Liver (tissue), 9 donors: ENCODE data around the gene TMA7B. TPM values are rescaled to one million over a fixed set of nuclear protein-coding genes. Genes with fewer than 3 reads are reported as not detected.

ENCODE experiments used
- DNase-seq: peaks from one replicate; pipeline ENCODE4 v3.0.0-alpha.2; 2017; ENCODE audit warnings: low spot score
- H3K27ac ChIP-seq, 2 donors: one replicate each; pipeline ENCODE4 v1.7.0; 2013; ENCODE audit warnings: inconsistent platforms in 2 of 2, low read length in 2 of 2, control low read depth in 1 of 2, low read depth in 1 of 2, mild to moderate bottlenecking in 1 of 2
- H3K27me3 ChIP-seq, 4 donors: one replicate each; pipeline versions ENCODE4 v1.6.1 to v1.7.0; 2013; ENCODE audit warnings: low read length in 3 of 4, inconsistent platforms in 1 of 4, mild to moderate bottlenecking in 1 of 4, moderate library complexity in 1 of 4; ENCODE audit not compliant: control insufficient read depth in 4 of 4, insufficient read depth in 4 of 4
- H3K36me3 ChIP-seq, 4 donors: one replicate each; pipeline versions ENCODE4 v1.6.1 to v1.7.0; 2013; ENCODE audit warnings: low read length in 3 of 4, mild to moderate bottlenecking in 3 of 4, low read depth in 1 of 4, moderate library complexity in 1 of 4; ENCODE audit not compliant: control insufficient read depth in 4 of 4, insufficient read depth in 3 of 4
- H3K4me1 ChIP-seq, 4 donors: one replicate each; pipeline versions ENCODE4 v1.6.1 to v1.7.0; 2013; ENCODE audit warnings: low read length in 3 of 4, mild to moderate bottlenecking in 3 of 4, moderate library complexity in 1 of 4; ENCODE audit not compliant: control insufficient read depth in 4 of 4, insufficient read depth in 4 of 4
- H3K4me3 ChIP-seq, 3 donors: one replicate each; pipeline versions ENCODE4 v1.6.1 to v1.7.0; 2013; ENCODE audit warnings: low read length in 3 of 3, control low read depth in 1 of 3, low read depth in 1 of 3, mild to moderate bottlenecking in 1 of 3
- H3K9ac ChIP-seq, 2 donors: one replicate each; pipeline ENCODE4 v1.7.0; 2013; ENCODE audit warnings: low read length in 2 of 2, mild to moderate bottlenecking in 2 of 2, moderate library complexity in 2 of 2, control low read depth in 1 of 2, low read depth in 1 of 2
- H3K9me3 ChIP-seq, 4 donors: one replicate each; pipeline versions ENCODE4 v1.6.1 to v1.7.0; 2013; ENCODE audit warnings: low read length in 3 of 4; ENCODE audit not compliant: control insufficient read depth in 4 of 4
- ATF3 ChIP-seq: IDR thresholded peaks from 2 replicates; pipeline ENCODE4 v1.6.1; 2016; ENCODE audit warnings: antibody characterized with exemption
- CTCF ChIP-seq: fragments of 150-350 bp; IDR thresholded peaks from 2 replicates; pipeline ENCODE4 v1.5.1; 2017; ENCODE audit warnings: improper control_type of control experiment, low read depth, low read length; ENCODE audit not compliant: missing input control
- EGR1 ChIP-seq, 2 donors: IDR thresholded peaks; 2 replicates each; pipeline ENCODE4 v1.6.1; 2016 to 2018; ENCODE audit warnings: antibody characterized with exemption in 2 of 2, low read depth in 2 of 2
- FOXA1 ChIP-seq: IDR thresholded peaks from 2 replicates; pipeline ENCODE4 v1.6.1; 2016; ENCODE audit warnings: antibody characterized with exemption
- FOXA2 ChIP-seq: IDR thresholded peaks from 2 replicates; pipeline ENCODE4 v1.6.1; 2016; ENCODE audit warnings: antibody characterized with exemption
- GABPA ChIP-seq, 2 donors: IDR thresholded peaks in 1 of 2; conservative IDR thresholded peaks in 1 of 2; 2 replicates each; pipeline ENCODE4 v1.6.1; 2016; ENCODE audit warnings: antibody characterized with exemption in 2 of 2, mild to moderate bottlenecking in 1 of 2, moderate library complexity in 1 of 2
- HNF4A ChIP-seq, 2 donors: conservative IDR thresholded peaks; 2 replicates each; pipeline ENCODE4 v1.6.1; 2016; ENCODE audit warnings: antibody characterized with exemption in 2 of 2, mild to moderate bottlenecking in 2 of 2
- HNF4G ChIP-seq: IDR thresholded peaks from 2 replicates; pipeline ENCODE4 v1.6.1; 2016; ENCODE audit warnings: antibody characterized with exemption
- JUND ChIP-seq, 2 donors: IDR thresholded peaks; 2 replicates each; pipeline ENCODE4 v1.6.1; 2016; ENCODE audit warnings: antibody characterized with exemption in 2 of 2
- MAX ChIP-seq: IDR thresholded peaks from 2 replicates; pipeline ENCODE4 v1.6.1; 2016; ENCODE audit warnings: antibody characterized with exemption
- NR2F2 ChIP-seq: IDR thresholded peaks from 2 replicates; pipeline ENCODE4 v1.6.1; 2016; ENCODE audit warnings: antibody characterized with exemption
- RAD21 ChIP-seq, 2 donors: IDR thresholded peaks; 2 replicates each; pipeline ENCODE4 v1.6.1; 2016; ENCODE audit warnings: antibody characterized with exemption in 2 of 2, mild to moderate bottlenecking in 2 of 2
- REST ChIP-seq: IDR thresholded peaks from 2 replicates; pipeline ENCODE4 v1.6.1; 2016; ENCODE audit warnings: antibody characterized with exemption, mild to moderate bottlenecking
- RXRA ChIP-seq, 2 donors: IDR thresholded peaks; 2 replicates each; pipeline ENCODE4 v1.6.1; 2017 to 2018; ENCODE audit warnings: antibody characterized with exemption in 2 of 2, mild to moderate bottlenecking in 1 of 2
- SP1 ChIP-seq: IDR thresholded peaks from 2 replicates; pipeline ENCODE4 v1.6.1; 2018; ENCODE audit warnings: antibody characterized with exemption, mild to moderate bottlenecking
- TAF1 ChIP-seq: conservative IDR thresholded peaks from 2 replicates; pipeline ENCODE4 v1.6.1; 2016; ENCODE audit warnings: antibody characterized with exemption, mild to moderate bottlenecking
- YY1 ChIP-seq: IDR thresholded peaks from 2 replicates; pipeline ENCODE4 v1.6.1; 2016; ENCODE audit warnings: antibody characterized with exemption, mild to moderate bottlenecking
- ZBTB33 ChIP-seq: IDR thresholded peaks from 2 replicates; pipeline ENCODE4 v1.6.1; 2016; ENCODE audit warnings: antibody characterized with exemption
- WGBS: extraction: QIAGEN DNeasy Blood & Tissue Kit; methylation state at CpG from one replicate; pipeline ENCODE4 v1.1.7; 2013; 5-methylcytosine and 5-hydroxymethylcytosine counted together
- polyA plus RNA-seq, 2 donors: library from polyadenylated mRNA; stranded (reverse) in 1 of 2; unstranded in 1 of 2; fragments of 200-250 nt in 1 of 2; fragments of >200 nt in 1 of 2; fragmentation: Nextera tagmentation in 1 of 2; extraction: Ambion mirVana in 1 of 2; gene quantifications; one replicate each; pipeline versions ENCODE4 v1.2.1 to v1.2.3, GENCODE V29; 2013 to 2015
- total RNA-seq, 2 donors: library from RNA; depleted of rRNA; stranded (reverse); fragments of >200 nt; gene quantifications; one replicate each; pipeline ENCODE4 v1.2.3, GENCODE V29; 2014
- donor health status: healthy.
- donor health status: healthy.
- donor health status: healthy.
- donor health status: healthy.
- donor health status: healthy.

Gene TMA7B
- total and polyA plus RNA-seq, 4 donors = 0.25 to 2.1 TPM; not detected in 2

- H3K36me3 ChIP-seq = no peaks in the 10 kb centered on the region
- no peaks in the 10 kb centered on the region for H3K9me3 ChIP-seq
- no peaks in the 10 kb centered on the region for H3K4me1 ChIP-seq
- TF ChIP-seq SP1 = no peak
- TF ChIP-seq RXRA (IDR thresholded peaks at IDR 0.05) = no peak
- TF ChIP-seq MAX = no peak
- no peak for TF ChIP-seq NR2F2
- TF ChIP-seq CTCF = no peak
- TF ChIP-seq ATF3 = no peak
- TF ChIP-seq EGR1 (IDR thresholded peaks at IDR 0.05; ENCODE audit: low read depth in 2 of 2) = no peak
- TF ChIP-seq REST = no peak
- TF ChIP-seq JUND (IDR thresholded peaks at IDR 0.05) = no peak
- no peak for TF ChIP-seq FOXA1
- no peak for TF ChIP-seq GABPA (IDR thresholded peaks at IDR 0.05 in 1 of 2, conservative IDR thresholded peaks at IDR 0.05 in 1 of 2)
- TF ChIP-seq HNF4A (conservative IDR thresholded peaks at IDR 0.05) = no peak
- no peak for TF ChIP-seq RAD21 (IDR thresholded peaks at IDR 0.05)
- peaks cover 0 to 7% (median 0%) of the 10 kb centered on the region in 4 donors for H3K27me3 ChIP-seq
- 84% methylated on average over 8 of the region's 8 CpGs for WGBS
- no peak overlapping the region for H3K9ac ChIP-seq
- DNase-seq = no peak
- no peak overlapping the region for H3K4me3 ChIP-seq
- H3K27ac ChIP-seq = no peak overlapping the region
Observed at GRCh38 chr22:39933741-39934140, 26.5 kb upstream of the TMA7B start.

- Histone ChIP-seq H3K9me3 (no peaks in the 10 kb centered on the region), H3K9ac (no peak overlapping the region), H3K36me3 (no peaks in the 10 kb centered on the region), H3K27me3 (peaks cover 0 to 7% (median 0%) of the 10 kb centered on the region in 4 donors), H3K27ac (no peak overlapping the region), H3K4me3 (no peak overlapping the region), H3K4me1 (no peaks in the 10 kb centered on the region)
- no peak for DNase-seq
- no peak for TF ChIP-seq RXRA (IDR thresholded peaks at IDR 0.05)
- no peak for TF ChIP-seq YY1
- TF ChIP-seq EGR1 (IDR thresholded peaks at IDR 0.05; ENCODE audit: low read depth in 2 of 2) = no peak
- no peak for TF ChIP-seq ATF3
- TF ChIP-seq FOXA2 = no peak
- TF ChIP-seq HNF4G = no peak
- TF ChIP-seq CTCF = no peak
- TF ChIP-seq SP1 = no peak
- TF ChIP-seq JUND (IDR thresholded peaks at IDR 0.05) = no peak
- no peak for TF ChIP-seq REST
- TF ChIP-seq HNF4A (conservative IDR thresholded peaks at IDR 0.05) = no peak
- TF ChIP-seq RAD21 (IDR thresholded peaks at IDR 0.05) = no peak
- TF ChIP-seq TAF1 = no peak
- no peak for TF ChIP-seq ZBTB33
- TF ChIP-seq NR2F2 = no peak
- 78% methylated on average over 4 of the region's 4 CpGs for WGBS
Observed at GRCh38 chr22:39935116-39935515, 25.1 kb upstream of the TMA7B start.
